ENCODE results near the gene NAB1.
"Not testable (repeated sequence)": the region's sequence is repeated elsewhere in the genome, so short reads cannot be mapped to it uniquely, and the experiment has no call there.

Gene NAB1

DNA sequence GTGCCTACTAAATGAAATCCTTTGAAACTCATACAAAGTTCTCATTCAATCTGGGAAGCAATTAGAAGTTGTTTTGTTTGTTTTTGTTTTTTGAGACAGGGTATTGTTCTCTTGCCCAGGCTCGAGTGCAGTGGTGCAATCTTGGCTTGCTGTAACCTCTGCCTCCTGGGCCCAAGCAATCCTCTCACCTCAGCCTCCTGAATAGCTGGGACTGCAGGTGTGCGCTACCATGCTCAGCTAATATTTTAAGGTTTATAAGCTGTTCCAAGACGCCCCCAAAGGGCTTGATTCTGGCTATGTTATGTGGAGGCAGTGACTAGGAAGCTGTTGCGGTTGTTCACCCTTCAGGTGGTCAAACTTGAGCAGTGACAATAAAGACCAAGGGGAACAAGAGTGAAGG lies 48.5 kb downstream of the NAB1 start:
- no peak for TF ChIP-seq SPI1 (IDR thresholded peaks at IDR 0.05; ENCODE audit: low read depth, low read length)
- no peak for TF ChIP-seq POLR2A (IDR thresholded peaks at IDR 0.05; ENCODE audit: low read depth, low read length)
- no peak for TF ChIP-seq TAF1 (IDR thresholded peaks at IDR 0.05; ENCODE audit: low read depth, low read length)
- TF ChIP-seq PAX5 (IDR thresholded peaks at IDR 0.05; ENCODE audit: insufficient read depth, low read length, severe bottlenecking): no peak
- no peak for TF ChIP-seq POLR2AphosphoS5 (IDR thresholded peaks at IDR 0.05; ENCODE audit: low read depth, low read length)
- TF ChIP-seq POU2F2 (IDR thresholded peaks at IDR 0.05; ENCODE audit: low read depth, low read length): no peak
- DNase-seq (ENCODE audit: insufficient read length, low spot score) (no peak), FAIRE-seq (peak; percentile 31)

DNA sequence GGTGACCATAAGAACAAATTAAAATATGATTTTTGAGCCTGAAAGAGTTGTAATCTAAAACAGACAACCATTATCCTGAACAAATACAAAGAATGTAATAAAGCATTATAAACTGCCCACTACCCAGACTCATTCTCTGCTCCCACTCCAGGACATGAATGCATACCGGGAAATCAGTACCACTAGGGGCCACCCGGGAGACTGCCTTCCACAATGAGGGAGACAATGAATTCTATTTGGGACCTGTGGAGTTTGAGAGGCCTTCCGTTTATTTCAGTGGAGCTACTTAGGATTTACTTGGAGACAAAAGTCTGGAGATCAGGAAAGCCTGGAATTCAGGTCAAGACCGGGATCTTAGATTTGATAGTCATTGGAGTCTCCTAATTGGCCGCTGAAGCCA lies 50.0 kb downstream of the NAB1 start:
- TF ChIP-seq PAX5 (IDR thresholded peaks at IDR 0.05; ENCODE audit: insufficient read depth, low read length, severe bottlenecking) (no peak), SPI1 (IDR thresholded peaks at IDR 0.05; ENCODE audit: low read depth, low read length) (no peak), POLR2AphosphoS5 (IDR thresholded peaks at IDR 0.05; ENCODE audit: low read depth, low read length) (no peak), POU2F2 (IDR thresholded peaks at IDR 0.05; ENCODE audit: low read depth, low read length) (no peak), POLR2A (IDR thresholded peaks at IDR 0.05; ENCODE audit: low read depth, low read length) (no peak), TAF1 (IDR thresholded peaks at IDR 0.05; ENCODE audit: low read depth, low read length) (no peak)
- DNase-seq (ENCODE audit: insufficient read length, low spot score) (no peak), FAIRE-seq (no peak)

GRCh38 chr2:190701586-190701985 lies 52.7 kb downstream of the NAB1 start:
- FAIRE-seq (peak; percentile 86), DNase-seq (ENCODE audit: insufficient read length, low spot score) (no peak)
- TF ChIP-seq POU2F2 (IDR thresholded peaks at IDR 0.05; ENCODE audit: low read depth, low read length) (peak; percentile 57; the same call in 1 of the 2 replicates), POLR2AphosphoS5 (IDR thresholded peaks at IDR 0.05; ENCODE audit: low read depth, low read length) (no peak)

DNA sequence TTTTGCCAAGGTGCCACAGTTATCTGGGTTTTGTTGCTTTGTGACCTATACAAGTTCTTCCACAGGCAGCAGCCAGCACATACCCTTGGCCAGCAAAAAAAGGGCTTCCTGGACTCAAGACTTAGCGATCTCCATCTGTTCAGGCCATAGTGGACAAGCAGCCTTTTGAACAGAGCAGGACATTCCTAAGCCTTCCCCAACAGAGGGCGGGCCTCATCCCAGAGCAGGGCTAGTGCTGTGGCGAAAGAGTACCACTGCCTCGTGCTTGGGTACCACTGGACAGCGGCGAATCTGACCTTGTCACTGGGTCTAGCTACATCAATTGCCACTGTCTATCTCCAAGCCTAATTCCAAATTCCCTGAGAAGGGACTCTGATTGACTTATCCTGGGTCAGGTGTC lies 56.4 kb downstream of the NAB1 start:
- DNase-seq (ENCODE audit: insufficient read length, low spot score) (no peak), FAIRE-seq (no peak)
- TF ChIP-seq POLR2AphosphoS5 (IDR thresholded peaks at IDR 0.05; ENCODE audit: low read depth, low read length) (no peak), PAX5 (IDR thresholded peaks at IDR 0.05; ENCODE audit: insufficient read depth, low read length, severe bottlenecking) (no peak), SPI1 (IDR thresholded peaks at IDR 0.05; ENCODE audit: low read depth, low read length) (no peak), TAF1 (IDR thresholded peaks at IDR 0.05; ENCODE audit: low read depth, low read length) (no peak), POU2F2 (IDR thresholded peaks at IDR 0.05; ENCODE audit: low read depth, low read length) (no peak), POLR2A (IDR thresholded peaks at IDR 0.05; ENCODE audit: low read depth, low read length) (no peak)

DNA sequence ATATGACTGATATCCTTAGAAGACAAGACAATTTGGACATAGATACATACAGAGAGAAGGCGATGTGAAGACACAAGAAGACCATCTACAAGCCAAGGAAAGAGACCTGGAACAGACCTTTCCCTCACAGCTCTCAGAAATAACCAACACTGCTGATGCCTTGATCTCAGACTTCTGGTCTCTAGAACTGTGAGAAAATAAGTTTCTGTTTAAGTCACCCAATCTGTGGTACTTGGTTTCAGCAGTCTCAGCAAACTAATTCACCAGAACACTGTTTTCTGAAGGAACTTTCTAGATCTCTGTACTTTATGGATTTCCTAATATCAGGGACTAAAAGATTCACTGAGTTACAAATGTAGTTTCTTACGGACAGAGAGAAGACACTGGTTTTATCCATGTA lies 58.8 kb downstream of the NAB1 start:
- DNase-seq (ENCODE audit: insufficient read length, low spot score): no peak
- no peak for TF ChIP-seq POLR2AphosphoS5 (IDR thresholded peaks at IDR 0.05; ENCODE audit: low read depth, low read length)
- FAIRE-seq: no peak

GRCh38 chr2:190708650-190709049 lies 59.8 kb downstream of the NAB1 start:
- not testable (repeated sequence) for DNase-seq (ENCODE audit: insufficient read length, low spot score); FAIRE-seq

DNA sequence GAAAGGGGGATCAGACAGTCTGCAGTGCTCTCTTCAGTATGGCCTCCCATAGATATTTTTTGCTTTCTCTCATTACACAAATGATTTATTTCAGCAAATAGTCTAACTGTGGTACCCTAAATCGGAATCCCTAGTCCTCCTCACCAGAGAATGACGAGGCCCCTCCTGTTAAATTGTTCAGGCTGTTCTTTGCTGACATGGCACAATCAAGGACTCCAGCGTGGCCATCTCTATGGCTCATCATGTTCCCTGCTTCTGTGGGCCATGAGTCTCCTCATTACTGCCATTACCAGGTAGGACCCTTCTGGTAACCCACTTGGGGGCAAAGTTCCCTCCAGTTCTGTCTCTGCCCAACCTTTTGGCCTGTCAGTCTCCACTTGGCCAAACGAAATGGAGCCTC lies 62.2 kb downstream of the NAB1 start:
- FAIRE-seq (no peak), DNase-seq (ENCODE audit: insufficient read length, low spot score) (no peak)
- no peak for TF ChIP-seq POLR2AphosphoS5 (IDR thresholded peaks at IDR 0.05; ENCODE audit: low read depth, low read length)
- TF ChIP-seq POLR2A (IDR thresholded peaks at IDR 0.05; ENCODE audit: low read depth, low read length): no peak
- no peak for TF ChIP-seq TAF1 (IDR thresholded peaks at IDR 0.05; ENCODE audit: low read depth, low read length)
- no peak for TF ChIP-seq SPI1 (IDR thresholded peaks at IDR 0.05; ENCODE audit: low read depth, low read length)

- FAIRE-seq (no peak), DNase-seq (ENCODE audit: insufficient read length, low spot score) (no peak)
- no peak for TF ChIP-seq POLR2A (IDR thresholded peaks at IDR 0.05; ENCODE audit: low read depth, low read length)
- TF ChIP-seq POLR2AphosphoS5 (IDR thresholded peaks at IDR 0.05; ENCODE audit: low read depth, low read length): no peak
- TF ChIP-seq TAF1 (IDR thresholded peaks at IDR 0.05; ENCODE audit: low read depth, low read length): no peak
- no peak for TF ChIP-seq PAX5 (IDR thresholded peaks at IDR 0.05; ENCODE audit: insufficient read depth, low read length, severe bottlenecking)
- no peak for TF ChIP-seq POU2F2 (IDR thresholded peaks at IDR 0.05; ENCODE audit: low read depth, low read length)
- TF ChIP-seq SPI1 (IDR thresholded peaks at IDR 0.05; ENCODE audit: low read depth, low read length): no peak
Observed at GRCh38 chr2:190713471-190713870, 64.6 kb downstream of the NAB1 start.

- no peak for FAIRE-seq
- DNase-seq (ENCODE audit: insufficient read length, low spot score): no peak
- TF ChIP-seq SPI1 (IDR thresholded peaks at IDR 0.05; ENCODE audit: low read depth, low read length) (no peak), PAX5 (IDR thresholded peaks at IDR 0.05; ENCODE audit: insufficient read depth, low read length, severe bottlenecking) (no peak), TAF1 (IDR thresholded peaks at IDR 0.05; ENCODE audit: low read depth, low read length) (no peak), POLR2A (IDR thresholded peaks at IDR 0.05; ENCODE audit: low read depth, low read length) (no peak), POLR2AphosphoS5 (IDR thresholded peaks at IDR 0.05; ENCODE audit: low read depth, low read length) (no peak), POU2F2 (IDR thresholded peaks at IDR 0.05; ENCODE audit: low read depth, low read length) (no peak)
Observed at GRCh38 chr2:190714958-190715357, 66.1 kb downstream of the NAB1 start.

- DNase-seq (ENCODE audit: insufficient read length, low spot score): no peak
- no peak for FAIRE-seq
- TF ChIP-seq SPI1 (IDR thresholded peaks at IDR 0.05; ENCODE audit: low read depth, low read length) (no peak), POU2F2 (IDR thresholded peaks at IDR 0.05; ENCODE audit: low read depth, low read length) (no peak), POLR2A (IDR thresholded peaks at IDR 0.05; ENCODE audit: low read depth, low read length) (no peak), POLR2AphosphoS5 (IDR thresholded peaks at IDR 0.05; ENCODE audit: low read depth, low read length) (no peak)
Observed at GRCh38 chr2:190716176-190716807, 67.4 kb downstream of the NAB1 start.

- TF ChIP-seq SPI1 (IDR thresholded peaks at IDR 0.05; ENCODE audit: low read depth, low read length) (no peak), POU2F2 (IDR thresholded peaks at IDR 0.05; ENCODE audit: low read depth, low read length) (no peak), POLR2A (IDR thresholded peaks at IDR 0.05; ENCODE audit: low read depth, low read length) (no peak), POLR2AphosphoS5 (IDR thresholded peaks at IDR 0.05; ENCODE audit: low read depth, low read length) (no peak), PAX5 (IDR thresholded peaks at IDR 0.05; ENCODE audit: insufficient read depth, low read length, severe bottlenecking) (no peak), TAF1 (IDR thresholded peaks at IDR 0.05; ENCODE audit: low read depth, low read length) (no peak)
- no peak for DNase-seq (ENCODE audit: insufficient read length, low spot score)
- no peak for FAIRE-seq
Observed at GRCh38 chr2:190717306-190717705, 68.4 kb downstream of the NAB1 start.
